NCI-H510A (cell line): ENCODE measurements around the gene CNN2.

Experiments
- DNase-seq: peaks from one replicate; lab custom pipeline; 2025; lab: John Stamatoyannopoulos, UW

CNN2 gene

DNA sequence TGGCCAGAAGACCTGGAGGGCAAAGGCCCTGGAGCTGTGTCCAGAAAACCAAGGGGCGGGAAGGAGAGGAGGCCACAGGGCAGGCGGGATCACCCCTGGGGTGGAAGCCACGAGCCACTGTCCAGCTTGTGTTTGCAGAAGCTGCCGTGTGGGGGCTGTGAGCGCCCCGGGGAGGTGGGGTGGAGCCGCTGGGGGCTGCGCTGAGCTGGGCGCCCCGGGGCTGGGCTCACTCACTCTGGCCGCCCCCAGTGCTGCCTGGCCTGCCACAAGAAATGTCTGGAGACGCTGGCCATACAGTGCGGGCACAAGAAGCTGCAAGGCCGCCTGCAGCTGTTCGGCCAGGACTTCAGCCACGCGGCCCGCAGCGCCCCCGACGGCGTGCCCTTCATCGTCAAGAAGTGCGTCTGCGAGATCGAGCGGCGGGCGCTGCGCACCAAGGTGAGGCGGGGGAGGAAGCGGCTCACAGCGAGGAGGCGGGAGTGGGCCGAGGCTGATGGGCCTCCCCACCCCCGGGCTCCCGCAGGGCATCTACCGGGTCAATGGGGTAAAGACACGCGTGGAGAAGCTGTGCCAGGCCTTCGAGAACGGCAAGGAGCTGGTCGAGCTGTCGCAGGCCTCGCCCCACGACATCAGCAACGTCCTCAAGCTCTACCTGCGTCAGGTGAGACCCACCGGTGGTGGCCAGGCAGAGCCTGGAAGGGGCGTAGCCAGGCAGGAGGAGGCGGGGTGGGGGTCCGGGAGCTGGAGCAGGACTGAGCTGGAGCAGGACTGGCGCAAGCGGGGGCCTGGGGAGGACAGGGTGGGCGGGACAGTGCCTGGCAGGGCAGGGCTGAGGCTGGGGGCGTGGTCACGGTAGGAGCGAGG lies 55.1 kb downstream of the CNN2 start:
- DNase-seq = no peak

DNA sequence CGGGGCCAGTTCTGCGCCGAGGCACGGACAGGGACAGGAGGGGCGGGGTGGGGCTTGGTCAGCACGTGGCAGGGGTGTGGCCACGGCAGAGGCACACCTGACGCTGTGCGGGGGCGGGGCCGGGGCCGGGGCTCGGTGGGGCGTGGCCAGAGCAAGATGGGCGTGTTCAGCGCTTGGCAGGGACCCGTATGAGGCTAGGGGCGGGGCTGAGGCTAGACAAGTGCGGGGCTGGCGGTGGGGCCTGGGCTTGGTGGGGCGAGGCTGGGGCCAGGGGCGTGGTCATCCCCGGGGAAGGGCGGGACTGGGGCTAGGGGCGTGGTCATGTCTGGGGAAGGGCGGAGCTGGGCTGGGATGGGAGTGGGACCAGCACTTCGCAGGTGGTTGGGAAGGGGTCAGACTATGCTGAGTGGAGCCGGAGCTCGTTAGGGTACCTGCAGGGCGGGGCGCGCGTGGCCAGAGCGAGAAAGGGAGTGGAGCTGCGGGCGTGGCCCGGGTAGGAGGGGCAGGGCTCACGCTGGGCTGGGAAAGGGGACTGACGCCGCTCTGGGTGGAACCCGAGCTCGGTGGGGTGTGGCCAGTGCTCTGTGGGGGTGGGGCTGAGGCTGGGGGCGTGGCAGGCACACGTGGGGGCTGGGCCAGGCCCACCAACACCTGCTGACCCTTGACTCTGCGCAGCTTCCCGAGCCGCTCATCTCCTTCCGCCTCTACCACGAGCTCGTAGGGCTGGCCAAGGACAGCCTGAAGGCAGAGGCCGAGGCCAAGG lies 55.9 kb downstream of the CNN2 start:
- DNase-seq = peak; percentile 75

- DNase-seq = no peak
Measured at GRCh38 chr19:1082928-1083816, 56.8 kb downstream of the CNN2 start.

DNA sequence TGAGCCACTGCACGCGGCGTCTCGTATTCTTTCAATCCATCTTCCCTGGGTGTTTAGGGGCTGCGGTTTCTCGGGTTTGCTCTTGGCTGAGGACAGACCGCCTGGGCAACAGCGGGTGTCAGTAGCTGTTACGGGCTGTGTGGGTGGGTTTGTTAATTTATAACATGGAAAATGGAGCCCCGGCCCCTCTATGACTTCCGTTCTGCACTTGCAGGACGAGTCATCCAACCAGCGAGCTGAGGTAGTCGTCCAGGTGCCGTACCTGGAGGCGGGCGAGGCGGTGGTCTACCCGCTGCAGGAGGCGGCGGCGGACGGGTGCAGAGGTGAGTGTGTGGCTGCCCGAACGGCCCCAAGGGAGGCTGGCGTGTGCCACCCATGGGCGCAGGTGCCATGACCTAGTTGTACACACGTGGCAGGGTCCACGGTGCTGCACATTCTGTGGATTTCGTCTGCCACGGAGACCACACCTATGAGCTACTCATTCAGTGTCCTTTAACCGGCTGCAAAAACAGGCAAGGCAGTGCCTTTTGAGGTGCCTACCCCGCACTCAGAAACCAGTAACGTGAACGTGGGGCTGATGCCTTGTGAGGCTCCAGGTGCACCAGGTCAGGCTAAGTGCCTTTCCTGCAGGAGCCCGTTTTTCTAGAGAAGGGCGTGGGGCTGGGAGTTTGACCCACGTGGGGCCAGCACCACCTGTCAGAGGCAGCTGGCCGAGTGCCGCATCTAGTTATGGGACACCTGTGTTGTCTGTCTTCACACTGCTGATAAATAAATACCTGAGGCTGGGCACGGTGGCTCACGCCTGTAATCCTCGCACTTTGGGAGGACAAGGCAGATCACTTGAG lies 57.8 kb downstream of the CNN2 start:
- DNase-seq = no peak

DNA sequence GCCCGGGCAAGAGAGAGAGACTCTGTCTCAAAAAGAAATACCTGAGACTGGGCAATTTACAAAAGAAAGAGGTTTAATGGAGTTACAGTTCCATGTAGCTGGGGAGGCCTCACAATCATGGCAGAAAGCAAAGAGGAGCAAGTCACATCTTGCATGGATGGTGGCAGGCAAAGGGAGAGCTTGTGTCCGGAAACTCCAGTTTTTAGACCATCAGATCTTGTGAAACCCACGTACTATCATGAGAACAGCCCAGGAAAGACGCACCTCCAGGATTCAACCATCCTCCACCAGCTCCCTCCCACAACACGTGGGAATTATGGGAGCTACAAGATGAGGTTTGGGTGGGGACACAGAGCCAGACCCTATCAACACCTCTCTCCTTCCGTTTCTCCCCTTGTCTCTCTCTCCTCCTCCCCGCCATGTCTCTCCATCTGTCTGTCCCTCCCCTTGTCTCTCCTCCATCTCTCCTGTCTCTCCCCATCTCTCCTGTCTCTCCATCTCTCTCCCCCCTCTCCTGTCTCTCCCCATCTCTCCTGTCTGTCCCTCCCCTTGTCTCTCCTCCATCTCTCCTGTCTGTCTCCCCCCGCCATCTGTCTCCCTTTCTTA lies 58.7 kb downstream of the CNN2 start:
- DNase-seq = no peak

- DNase-seq = no peak
Measured at GRCh38 chr19:1085676-1086442, 59.5 kb downstream of the CNN2 start.

GRCh38 chr19:1086613-1087012 lies 60.2 kb downstream of the CNN2 start:
- DNase-seq = no peak

DNA sequence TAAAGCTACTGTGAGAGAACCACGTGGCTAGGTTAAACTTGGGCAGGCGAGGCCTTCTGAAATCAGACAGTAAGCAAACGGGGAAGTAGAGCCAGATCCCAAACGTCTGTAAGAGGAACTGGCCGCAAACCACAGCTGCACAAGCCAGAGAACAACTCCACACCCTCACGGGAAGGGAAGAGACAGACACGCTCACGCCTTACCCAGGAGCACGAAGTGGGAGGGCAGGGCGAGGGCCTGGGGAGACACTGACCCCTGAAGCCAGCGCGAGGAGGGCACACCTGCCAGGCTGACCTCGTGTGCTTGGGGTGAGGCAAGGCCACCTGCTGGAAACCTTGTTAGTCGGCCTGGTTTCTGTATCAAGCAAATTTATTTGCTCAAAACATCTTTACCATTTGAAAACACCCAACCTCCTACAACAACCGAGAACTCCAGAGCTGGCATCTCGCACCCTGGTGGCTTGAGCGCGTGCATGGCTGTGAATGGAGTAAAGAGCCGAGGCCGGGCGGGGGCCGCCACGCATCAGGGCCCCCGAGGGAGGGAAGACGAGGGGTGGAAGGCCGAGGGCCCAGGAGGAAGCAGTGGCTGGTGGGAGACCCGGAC lies 61.5 kb downstream of the CNN2 start:
- no peak for DNase-seq

DNA sequence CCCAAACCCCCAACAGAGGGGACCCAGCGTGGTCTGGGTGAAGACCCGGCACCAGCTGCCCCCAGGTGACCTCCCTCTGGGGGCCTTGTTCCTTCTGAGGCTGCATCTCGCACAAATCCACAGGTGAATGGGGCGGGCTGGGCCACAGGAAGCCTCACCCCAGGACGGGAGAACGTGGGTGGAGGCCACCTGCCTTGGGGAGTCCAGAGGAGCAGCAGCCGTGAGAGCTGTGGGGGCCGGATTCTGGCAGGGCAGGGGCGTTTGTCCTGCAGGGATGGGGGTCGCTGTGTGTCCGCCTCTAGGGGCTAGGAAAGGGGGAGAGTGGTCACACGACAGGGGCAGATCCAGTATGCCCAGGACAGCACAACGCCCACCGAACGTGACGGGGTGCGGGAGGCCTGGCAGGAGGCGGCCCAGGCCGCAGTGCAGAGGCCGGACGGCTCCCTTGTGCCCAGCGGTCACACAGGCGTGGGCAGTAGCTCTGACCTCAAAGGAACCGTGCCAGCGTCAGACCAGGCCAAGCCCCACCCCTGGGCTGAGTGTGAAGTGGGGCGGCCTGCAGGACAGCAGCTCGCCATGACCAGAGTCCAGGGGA lies 62.1 kb downstream of the CNN2 start:
- DNase-seq = no peak
